Activated naive CD4-positive, alpha-beta T cell treated with anti-CD3 and anti-CD28 coated beads, Interleukin-2, amount 50 U/mL, for 16 hours (primary cell): ENCODE results near the gene SRGAP1.

Experiments
- DNase-seq: peaks from one replicate; pipeline ENCODE4 v3.0.0-alpha.2; 2020

SRGAP1 gene

DNA sequence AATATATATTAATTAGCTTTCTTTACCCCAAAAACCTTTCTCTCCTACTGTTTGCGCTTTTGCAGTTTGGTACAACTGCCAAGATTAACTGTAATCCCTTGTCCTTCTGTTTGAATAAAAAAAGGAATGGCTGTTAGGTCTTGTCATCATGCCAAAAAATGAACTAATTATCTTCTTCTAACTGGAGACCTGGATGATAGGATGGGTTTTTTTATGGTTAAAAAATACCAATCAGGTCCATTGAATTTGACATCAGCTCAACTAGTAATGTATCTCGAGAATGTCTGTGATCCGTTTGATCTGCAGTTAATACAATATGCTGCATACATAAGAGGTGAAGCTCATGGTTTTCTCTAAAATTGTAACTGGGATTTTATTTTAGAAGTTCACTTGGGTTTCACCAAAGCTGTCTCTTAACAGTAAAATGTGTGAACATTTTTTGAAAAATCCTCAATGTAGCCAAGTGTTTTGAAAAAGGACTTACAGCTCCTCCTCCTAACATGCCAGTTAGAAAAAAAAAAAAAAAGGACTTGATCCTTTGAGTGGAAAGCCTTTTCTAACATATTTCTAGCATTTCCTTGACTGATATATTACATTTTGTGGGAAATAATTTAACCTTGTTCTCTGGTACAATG, 96.8 kb downstream of the SRGAP1 start:
- no peak for DNase-seq

DNA sequence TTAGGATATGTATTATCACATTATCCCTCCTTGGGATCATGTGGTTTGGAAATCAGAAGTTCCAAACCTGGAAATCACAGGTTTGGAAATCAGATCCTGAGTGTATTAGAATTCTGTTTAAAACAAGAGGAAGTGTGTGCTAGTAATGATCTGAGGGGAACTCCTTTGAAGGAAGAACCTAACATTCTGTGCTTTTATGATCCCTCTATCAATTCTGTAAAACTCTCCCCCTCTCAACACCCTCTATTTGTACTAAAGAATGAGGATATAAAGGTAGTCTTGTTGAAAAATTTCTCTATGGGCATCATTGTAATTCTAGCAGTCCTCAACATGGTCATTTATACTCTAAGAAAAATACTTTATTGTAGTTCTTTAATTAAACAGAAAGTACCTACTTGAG, 97.4 kb downstream of the SRGAP1 start:
- DNase-seq: no peak

DNA sequence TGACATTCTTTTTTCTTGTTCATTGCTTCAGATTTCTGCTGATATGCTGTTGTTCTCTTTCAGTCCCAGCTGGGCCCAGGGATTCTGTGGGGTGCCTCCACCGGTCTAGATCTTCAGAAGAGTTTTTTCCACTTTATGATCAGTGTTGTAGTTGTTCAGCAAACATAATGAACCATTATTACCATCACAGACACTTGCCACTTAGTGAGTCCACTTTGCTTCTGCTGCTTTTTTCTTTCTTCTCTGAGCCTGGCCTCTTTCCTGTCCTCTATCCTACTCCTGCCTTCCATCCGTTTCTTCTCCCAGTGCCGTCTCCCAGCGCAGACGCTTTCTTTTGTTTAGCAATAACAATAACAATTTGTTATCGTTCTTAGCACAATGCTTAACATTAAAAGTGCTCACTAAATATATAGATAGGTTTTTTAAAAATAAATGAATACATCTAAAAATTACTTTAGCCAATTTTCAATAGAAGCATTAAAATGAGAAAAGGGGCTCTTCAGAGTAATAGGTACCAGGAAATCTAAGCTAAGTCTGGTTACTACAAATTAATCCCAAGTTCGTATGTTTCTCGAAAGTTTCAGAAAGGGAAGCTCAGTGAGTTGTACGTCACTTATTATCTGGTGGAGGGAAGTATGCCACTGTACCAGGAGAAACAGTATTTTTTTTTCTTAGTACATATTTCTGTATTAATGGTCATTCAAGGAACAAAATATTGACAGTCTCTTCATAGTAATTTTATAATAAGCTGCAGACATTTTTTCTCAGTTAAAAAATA, 98.2 kb downstream of the SRGAP1 start:
- no peak for DNase-seq

DNA sequence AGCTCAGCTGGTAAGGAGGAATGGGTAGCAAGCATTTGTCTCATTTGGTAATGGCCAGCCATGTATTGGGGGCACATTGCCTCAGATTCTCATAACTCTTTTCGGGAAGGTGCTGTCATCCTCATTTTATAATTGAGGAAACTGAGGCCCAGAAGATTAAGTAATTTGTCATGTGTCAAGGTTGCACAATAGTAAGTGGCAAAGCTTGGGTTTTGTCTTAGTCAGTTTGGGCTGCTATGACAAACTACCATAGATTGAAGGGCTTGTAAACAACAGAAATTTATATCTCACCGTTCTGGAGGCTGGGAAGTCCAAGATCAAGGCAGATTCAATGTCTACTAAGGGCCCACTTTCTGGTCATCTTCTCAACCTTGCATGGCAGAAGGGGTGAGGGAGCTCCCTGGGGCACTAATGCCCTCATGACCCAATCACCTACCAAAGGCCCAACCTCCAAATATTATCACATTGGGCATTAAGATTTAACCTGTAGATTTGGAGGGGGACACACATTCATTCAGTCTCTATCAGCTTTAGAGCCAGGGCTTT, 99.6 kb downstream of the SRGAP1 start:
- no peak for DNase-seq

DNA sequence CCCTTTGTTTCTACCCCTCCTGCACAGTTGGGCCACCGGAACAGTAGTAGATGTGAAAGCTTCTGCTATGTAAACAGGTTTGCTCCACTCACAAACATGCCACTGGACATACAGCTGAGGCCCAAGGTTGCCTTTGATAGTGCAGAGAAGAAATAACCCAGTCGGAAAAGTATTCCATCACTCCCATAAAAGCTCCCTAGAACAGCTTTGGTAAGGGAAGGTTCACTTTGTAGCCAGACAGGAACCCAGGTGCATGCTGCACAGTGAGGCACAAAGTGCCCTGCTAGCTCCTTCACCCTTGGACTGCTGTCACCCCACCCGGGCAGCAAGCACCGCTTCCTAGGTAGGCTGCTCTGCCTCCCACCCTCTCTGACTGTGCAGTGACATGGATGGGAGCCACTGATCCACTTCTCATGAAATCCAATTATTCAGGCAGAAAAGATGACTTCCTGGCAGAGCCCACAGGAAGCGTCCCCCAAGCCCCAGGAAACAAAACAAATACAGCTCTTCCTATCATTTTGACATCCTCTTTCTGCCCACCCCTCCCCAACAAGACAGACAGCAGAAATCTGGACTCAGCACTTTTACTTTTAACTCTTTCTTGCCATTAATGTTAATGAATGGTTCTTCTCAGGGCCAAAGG, 100.2 kb downstream of the SRGAP1 start:
- no peak for DNase-seq

DNA sequence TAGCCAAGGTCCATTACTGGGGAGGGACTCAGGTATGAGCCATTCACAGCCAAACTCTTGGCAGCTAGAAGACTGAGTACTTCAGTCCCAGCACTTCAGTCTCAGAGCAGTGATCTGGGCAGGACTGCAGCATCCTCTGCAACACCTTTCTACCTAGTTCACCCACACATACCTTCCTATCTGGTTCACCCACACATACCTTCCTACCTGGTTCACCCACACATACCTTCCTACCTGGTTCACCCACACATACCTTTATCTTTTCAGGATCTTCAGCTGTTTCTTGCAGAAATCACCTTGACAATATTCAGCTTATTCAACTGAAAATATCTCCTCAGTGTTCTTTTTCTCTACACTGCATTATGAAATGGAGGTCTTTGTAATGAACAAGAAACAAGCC, 101.3 kb downstream of the SRGAP1 start:
- DNase-seq: no peak

DNA sequence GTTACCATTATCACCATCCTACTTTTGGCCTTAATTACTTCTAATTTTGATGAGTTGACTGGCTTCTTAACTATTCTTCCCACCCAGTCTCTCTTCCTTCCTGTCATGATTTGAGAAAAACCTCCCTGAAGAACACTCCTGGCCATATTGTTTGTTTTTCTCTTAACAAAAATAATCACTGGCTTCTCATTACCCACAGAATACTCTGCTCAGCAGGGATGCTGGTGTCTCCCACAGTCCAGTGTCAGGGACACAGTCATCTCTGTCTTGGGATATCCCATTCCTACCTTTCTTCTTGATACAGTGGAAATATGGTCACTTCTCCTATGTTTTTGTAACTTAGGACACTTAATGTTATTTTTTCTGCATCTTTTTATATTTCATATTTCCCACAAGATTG, 103.7 kb downstream of the SRGAP1 start:
- no peak for DNase-seq

DNA sequence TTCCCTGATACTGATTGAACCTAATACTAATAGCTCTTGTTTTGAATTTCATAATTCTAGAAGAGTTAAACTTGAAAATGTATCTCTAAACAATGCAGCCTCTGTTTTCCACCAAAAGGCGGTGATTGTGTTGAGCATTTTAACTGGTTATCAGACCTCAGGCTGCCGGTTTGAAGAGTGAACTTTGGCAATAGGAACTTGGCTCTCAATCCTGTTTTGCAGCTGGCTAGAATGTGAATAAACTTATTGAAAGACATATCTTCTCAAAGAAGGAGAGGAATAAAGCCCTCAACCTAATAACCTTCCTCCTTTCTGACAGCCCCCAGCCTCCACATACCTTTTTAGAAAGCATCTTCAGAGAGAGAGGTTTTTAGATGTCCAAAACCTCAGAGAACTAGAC, 105.4 kb downstream of the SRGAP1 start:
- no peak for DNase-seq

DNA sequence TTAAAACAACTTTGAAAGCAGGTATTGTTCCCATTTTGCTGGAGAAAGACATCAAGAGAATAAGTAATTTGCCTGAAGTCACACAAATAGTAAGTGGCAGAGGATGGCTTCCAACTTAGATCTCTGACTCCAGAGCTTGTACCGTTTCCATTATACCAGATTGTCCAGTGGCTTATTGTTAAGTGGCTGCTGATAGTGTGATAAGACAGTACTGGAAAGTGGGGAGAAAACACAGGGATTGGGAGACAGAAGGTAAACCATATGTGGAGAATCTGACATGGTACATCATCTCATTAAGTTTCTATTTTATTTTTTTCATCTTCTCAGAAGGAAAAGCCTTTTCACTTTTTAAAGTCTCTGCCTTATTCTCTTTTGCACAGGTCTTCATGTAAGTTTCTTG, 108.5 kb downstream of the SRGAP1 start:
- DNase-seq: no peak

DNA sequence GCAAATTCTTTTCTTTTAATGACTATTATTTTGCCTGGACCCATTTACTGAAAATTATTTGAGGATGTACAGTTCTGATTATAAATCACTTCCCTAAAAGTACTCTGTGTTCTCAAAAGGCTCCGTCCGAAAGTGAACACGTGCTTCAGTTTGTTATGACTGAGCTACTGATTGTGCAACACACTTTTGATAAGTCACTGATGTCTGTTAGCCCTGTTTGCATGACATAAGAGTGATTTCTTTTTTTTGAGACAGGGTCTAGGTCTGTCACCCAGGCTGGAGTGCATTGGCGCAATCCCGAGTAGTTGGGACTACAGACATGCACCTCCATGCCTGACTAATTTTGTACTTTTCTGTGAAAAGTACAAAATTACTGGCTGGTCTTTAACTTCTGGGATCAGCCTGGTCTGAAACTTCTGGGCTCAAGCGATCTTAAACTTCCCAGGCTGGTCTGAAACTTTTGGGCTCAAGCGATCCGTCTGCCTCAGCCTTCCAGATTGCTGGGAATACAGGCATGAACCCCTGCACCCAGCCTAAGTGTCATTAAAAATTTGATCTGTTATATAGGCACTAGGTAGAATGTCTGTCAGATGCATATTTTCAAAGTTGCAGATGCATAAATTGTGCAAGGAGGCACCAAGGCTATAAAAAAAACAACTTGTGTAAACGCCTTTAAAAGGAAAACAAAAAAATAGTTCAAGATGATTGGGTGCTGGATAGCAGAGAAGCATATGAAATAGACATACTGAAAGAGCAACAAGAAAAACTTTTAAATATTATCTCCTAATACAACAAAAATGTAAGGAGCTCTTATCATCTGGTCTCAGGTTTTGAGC, 111.5 kb downstream of the SRGAP1 start:
- no peak for DNase-seq

DNA sequence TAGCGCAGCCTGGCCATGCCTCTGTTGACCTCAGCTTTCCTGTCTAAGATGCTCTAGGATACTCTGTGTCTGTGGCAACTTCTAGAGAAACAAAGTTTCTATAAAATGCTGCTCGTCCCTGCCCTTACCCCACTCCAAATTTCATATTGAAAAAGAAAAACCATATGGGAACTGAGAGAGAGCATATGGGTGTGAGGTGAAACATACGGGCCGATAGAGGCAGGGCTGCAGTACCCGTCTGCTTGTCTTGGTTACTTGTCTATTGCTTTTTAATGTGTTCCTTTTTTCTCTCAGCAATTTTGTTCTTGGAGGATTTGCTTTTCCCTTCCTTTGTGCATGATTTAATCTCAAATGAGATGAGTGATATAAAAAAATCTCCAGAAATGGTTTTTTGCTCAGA, 113.0 kb downstream of the SRGAP1 start:
- DNase-seq: no peak

DNA sequence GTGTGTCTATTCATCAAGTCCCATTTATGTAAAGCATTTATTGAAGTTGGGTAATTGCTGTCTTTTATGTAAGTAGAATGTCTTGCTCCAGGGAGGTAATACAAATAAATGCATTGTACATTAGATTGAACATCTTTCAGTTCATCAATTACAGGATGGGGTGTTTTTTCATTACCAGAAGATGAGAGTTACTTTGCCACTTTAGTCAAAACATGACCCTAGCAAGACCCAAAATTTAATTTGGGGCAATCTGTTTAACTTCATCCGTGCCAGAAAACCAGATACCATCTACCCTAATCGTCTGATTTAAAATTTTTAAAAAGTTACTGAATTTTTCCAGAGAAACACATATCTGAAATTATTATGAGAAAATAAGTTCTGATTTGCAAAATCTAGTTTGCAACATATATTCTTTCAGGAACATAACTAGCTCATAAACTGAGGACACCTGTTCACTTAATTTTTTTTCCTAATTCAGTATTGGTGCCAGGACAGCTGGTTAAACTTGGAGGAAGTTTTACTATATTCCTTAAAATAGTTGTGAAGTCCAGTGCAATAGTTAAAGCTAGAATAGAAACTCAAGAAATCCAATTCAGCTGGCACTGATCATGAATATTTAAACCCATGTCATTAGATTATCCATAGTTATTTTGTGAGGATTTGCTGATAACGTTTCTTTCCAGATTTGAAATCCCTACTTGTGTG, 114.5 kb downstream of the SRGAP1 start:
- DNase-seq: no peak

DNA sequence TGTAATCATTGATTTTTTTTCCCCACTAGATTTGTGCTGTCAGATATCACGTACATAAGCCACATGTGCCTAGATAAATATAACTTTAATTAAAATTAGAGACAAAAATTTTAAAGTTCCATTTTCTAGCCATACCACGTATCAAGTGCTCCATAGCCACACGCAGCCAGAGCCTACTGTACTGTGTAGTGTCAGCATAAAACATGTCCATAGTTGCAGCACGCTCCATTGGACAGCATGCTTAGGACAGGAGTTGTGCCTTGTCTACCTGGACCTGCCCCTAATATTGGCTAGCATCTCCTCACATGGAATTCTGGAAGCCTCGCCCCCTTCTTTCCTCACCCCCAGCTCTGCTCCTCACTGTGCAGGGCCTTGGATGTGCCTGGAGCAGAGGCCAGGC, 116.5 kb downstream of the SRGAP1 start:
- DNase-seq: no peak

DNA sequence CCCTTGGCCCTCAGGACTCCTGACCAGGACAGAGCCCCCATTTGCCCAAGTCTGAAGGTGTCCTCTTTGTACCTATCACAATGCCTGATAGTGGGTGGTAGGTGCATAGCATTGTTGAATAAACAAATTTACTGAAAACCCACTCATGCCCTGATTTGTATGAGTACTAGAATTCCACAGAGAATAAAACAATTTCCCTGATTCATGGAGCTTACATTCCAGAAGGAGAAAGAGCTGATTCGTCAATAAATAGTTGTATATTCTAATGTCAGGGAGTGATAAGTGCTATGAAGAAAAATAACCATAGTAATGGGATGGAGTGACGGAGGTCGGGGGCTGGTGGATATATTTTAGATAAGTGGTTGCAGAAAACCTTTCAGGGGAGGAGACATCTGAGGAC, 117.0 kb downstream of the SRGAP1 start:
- no peak for DNase-seq

DNA sequence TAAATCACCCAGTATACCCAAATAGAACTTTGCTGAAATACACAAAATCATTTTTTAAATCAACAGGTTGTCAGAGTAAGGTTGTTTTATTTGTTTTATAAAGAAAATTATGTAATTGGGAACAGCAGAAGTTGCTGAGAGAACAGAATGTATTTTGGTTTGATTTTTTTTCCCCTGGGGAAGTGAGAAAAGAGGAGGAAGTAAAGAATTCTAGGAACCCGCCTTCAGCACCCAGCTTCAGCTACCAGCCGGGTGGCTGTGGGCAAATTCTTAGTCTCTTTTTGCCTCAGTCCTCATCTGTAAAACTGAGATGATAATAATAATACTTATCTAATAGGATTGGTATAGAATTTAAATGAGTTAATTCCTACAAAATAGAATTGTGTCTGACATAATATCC, 119.4 kb downstream of the SRGAP1 start:
- DNase-seq: no peak

DNA sequence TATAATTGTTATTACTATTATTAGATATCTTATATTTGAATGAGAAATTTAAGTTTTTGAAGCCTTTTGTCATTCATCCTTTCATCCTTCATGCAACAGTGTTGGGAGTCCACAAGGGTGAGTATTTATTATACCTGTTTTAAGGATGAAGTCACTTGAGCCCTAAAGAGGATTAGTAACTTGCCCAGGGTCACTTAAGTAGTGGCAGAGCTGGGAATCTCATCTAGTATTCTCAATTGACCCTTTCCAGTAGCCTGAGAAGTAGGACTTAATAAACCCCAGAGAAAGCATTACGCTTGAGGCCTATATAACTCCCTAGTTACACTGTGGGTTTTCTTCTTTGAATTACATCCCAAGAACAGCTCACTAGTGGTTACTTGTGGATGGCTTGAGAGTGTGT, 119.8 kb downstream of the SRGAP1 start:
- DNase-seq: no peak

DNA sequence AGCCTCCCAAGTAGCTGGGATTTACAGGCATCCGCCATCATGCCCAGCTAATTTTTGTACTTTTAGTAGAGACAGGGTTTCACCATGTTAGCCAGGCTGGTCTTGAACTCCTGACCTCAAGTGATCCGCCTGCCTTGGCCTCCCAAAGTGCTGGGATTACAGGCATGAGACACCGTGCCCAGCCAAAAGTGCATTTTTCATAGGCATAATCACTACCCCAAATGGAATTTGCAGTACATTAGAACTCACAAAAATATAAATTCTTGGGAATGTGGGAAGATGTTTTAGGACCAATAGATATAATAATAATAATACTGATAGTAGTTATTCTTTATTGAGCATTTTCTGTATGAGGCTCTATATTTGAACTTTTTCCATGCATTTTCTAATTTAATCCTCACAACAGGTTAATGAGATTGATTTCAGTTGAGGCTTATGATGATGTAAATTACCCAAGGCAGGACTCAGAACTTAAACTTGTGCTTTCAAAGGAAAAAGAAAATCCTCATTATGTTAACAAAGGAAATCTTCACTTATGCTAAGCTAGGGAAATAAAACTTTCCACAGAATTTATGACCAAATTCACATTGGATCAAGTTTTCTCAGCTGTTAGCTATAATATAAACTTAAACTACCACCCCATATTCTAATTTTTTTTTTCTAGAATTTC, 121.6 kb downstream of the SRGAP1 start:
- no peak for DNase-seq

DNA sequence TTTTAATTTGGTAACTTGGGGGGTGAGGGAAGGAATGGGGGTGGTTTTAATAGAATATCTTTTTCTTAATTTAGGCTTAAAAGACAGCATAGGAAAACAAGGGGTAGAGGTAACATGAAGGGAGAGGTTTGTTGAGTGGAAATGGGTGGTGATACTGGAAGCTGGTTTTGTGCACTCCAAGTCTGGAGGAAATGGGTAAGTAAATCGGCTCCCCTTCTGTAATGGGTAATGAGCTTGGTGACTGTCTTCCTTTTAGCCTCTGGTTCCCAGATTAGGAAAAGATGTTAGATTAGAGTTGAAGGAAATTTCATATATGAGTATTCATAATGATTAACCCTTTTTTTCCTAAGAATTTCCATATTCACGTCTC, 122.1 kb downstream of the SRGAP1 start:
- DNase-seq: no peak

DNA sequence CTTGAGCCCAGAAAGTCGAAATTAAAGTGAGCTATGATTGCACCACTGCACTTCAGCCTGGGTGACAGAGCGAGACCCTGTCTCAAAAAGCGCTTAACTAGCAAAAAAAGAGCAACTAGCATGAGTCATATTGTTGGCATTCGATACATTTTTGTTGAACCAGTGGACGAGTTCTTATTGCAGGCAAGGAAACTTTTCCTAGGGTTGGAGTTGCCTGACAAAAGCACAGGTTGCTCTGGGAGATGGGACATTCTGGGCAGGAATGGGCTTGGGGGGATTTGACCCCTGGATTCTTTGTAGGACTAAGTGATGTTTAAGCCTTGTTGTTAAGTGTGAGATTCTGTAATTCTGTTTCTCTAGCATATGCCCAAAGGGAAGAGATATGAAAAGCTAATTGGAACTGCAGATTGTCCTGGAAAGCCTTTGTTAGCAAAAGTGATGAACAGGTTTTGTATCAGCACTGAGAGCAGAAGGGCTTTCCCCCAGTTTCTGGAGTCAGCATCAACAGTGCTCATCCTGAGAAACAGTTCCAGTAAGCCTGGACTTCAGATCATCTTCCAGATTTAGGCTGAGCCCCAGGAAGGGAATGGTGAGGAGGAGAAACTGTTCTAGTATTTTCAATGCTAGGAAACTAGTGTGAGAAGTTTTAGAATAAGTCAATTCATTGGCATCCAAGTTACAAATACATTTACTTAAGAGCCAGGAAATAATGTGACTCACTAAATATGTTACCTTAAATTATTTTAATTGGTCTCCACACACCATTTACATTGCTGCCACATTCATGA, 123.1 kb downstream of the SRGAP1 start:
- DNase-seq: no peak

DNA sequence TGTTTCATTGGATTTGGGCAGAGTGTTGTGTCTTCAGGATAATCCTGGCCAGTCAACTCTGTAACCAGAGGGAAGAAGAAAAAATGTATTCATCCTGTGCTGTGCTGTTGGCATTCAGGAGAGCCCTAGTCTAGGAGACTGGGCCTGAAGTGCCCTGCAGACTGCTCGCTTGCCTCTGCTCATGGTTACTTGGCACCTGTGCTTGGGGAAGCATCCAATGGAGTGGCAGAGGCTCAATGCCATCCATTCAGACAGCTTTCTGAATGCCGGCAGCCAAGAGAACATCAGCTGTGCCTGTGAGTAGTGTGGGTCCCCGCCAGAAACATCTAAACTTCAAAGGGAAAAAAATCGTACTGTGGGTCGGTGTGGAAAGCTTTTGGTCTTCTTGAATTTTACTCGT, 124.2 kb downstream of the SRGAP1 start:
- no peak for DNase-seq

DNA sequence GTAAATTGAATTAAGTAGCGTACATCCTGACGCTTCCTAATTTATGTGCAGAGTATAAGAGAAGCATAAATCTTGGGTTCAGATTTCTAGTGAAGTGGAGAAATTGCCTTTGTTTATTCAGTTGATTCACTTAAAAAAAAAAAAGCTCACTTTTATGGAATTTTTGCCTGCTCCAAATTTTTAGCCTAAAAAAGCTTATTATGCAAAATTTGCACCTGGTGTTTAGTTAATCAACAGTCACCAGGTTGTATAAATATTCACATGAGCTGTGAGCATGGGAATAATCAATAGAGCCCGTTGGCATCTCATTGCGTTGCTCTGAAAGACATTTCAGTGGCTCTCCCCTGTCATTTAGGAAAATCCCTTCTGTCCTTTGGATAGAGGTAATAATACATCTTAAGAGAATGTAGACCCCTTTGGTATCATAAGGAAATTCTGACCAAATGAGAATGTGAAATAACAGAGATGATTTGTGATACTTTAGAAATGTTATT, 132.4 kb downstream of the SRGAP1 start:
- no peak for DNase-seq
